Liver (tissue), 9 donors: ENCODE results near the gene CRABP2. TPM values are rescaled to one million over a fixed set of nuclear protein-coding genes. Genes with fewer than 3 reads are reported as not detected.
A peak's percentile ranks its signal among the peaks of the same experiment; 100 is the strongest.

ENCODE experiments used
- DNase-seq: peaks from one replicate; pipeline ENCODE4 v3.0.0-alpha.2; 2017; ENCODE audit warnings: low spot score
- H3K27ac ChIP-seq, 2 donors: one replicate each; pipeline ENCODE4 v1.7.0; 2013; ENCODE audit warnings: inconsistent platforms in 2 of 2, low read length in 2 of 2, control low read depth in 1 of 2, low read depth in 1 of 2, mild to moderate bottlenecking in 1 of 2
- H3K27me3 ChIP-seq, 4 donors: one replicate each; pipeline versions ENCODE4 v1.6.1 to v1.7.0; 2013; ENCODE audit warnings: low read length in 3 of 4, inconsistent platforms in 1 of 4, mild to moderate bottlenecking in 1 of 4, moderate library complexity in 1 of 4; ENCODE audit not compliant: control insufficient read depth in 4 of 4, insufficient read depth in 4 of 4
- H3K36me3 ChIP-seq, 4 donors: one replicate each; pipeline versions ENCODE4 v1.6.1 to v1.7.0; 2013; ENCODE audit warnings: low read length in 3 of 4, mild to moderate bottlenecking in 3 of 4, low read depth in 1 of 4, moderate library complexity in 1 of 4; ENCODE audit not compliant: control insufficient read depth in 4 of 4, insufficient read depth in 3 of 4
- H3K4me1 ChIP-seq, 4 donors: one replicate each; pipeline versions ENCODE4 v1.6.1 to v1.7.0; 2013; ENCODE audit warnings: low read length in 3 of 4, mild to moderate bottlenecking in 3 of 4, moderate library complexity in 1 of 4; ENCODE audit not compliant: control insufficient read depth in 4 of 4, insufficient read depth in 4 of 4
- H3K4me3 ChIP-seq, 3 donors: one replicate each; pipeline versions ENCODE4 v1.6.1 to v1.7.0; 2013; ENCODE audit warnings: low read length in 3 of 3, control low read depth in 1 of 3, low read depth in 1 of 3, mild to moderate bottlenecking in 1 of 3
- H3K9ac ChIP-seq, 2 donors: one replicate each; pipeline ENCODE4 v1.7.0; 2013; ENCODE audit warnings: low read length in 2 of 2, mild to moderate bottlenecking in 2 of 2, moderate library complexity in 2 of 2, control low read depth in 1 of 2, low read depth in 1 of 2
- H3K9me3 ChIP-seq, 4 donors: one replicate each; pipeline versions ENCODE4 v1.6.1 to v1.7.0; 2013; ENCODE audit warnings: low read length in 3 of 4; ENCODE audit not compliant: control insufficient read depth in 4 of 4
- ATF3 ChIP-seq: IDR thresholded peaks from 2 replicates; pipeline ENCODE4 v1.6.1; 2016; ENCODE audit warnings: antibody characterized with exemption
- EGR1 ChIP-seq, 2 donors: IDR thresholded peaks; 2 replicates each; pipeline ENCODE4 v1.6.1; 2016 to 2018; ENCODE audit warnings: antibody characterized with exemption in 2 of 2, low read depth in 2 of 2
- FOXA1 ChIP-seq: IDR thresholded peaks from 2 replicates; pipeline ENCODE4 v1.6.1; 2016; ENCODE audit warnings: antibody characterized with exemption
- FOXA2 ChIP-seq: IDR thresholded peaks from 2 replicates; pipeline ENCODE4 v1.6.1; 2016; ENCODE audit warnings: antibody characterized with exemption
- GABPA ChIP-seq, 2 donors: IDR thresholded peaks in 1 of 2; conservative IDR thresholded peaks in 1 of 2; 2 replicates each; pipeline ENCODE4 v1.6.1; 2016; ENCODE audit warnings: antibody characterized with exemption in 2 of 2, mild to moderate bottlenecking in 1 of 2, moderate library complexity in 1 of 2
- HNF4A ChIP-seq, 2 donors: conservative IDR thresholded peaks; 2 replicates each; pipeline ENCODE4 v1.6.1; 2016; ENCODE audit warnings: antibody characterized with exemption in 2 of 2, mild to moderate bottlenecking in 2 of 2
- HNF4G ChIP-seq: IDR thresholded peaks from 2 replicates; pipeline ENCODE4 v1.6.1; 2016; ENCODE audit warnings: antibody characterized with exemption
- JUND ChIP-seq, 2 donors: IDR thresholded peaks; 2 replicates each; pipeline ENCODE4 v1.6.1; 2016; ENCODE audit warnings: antibody characterized with exemption in 2 of 2
- MAX ChIP-seq: IDR thresholded peaks from 2 replicates; pipeline ENCODE4 v1.6.1; 2016; ENCODE audit warnings: antibody characterized with exemption
- NR2F2 ChIP-seq: IDR thresholded peaks from 2 replicates; pipeline ENCODE4 v1.6.1; 2016; ENCODE audit warnings: antibody characterized with exemption
- RAD21 ChIP-seq, 2 donors: IDR thresholded peaks; 2 replicates each; pipeline ENCODE4 v1.6.1; 2016; ENCODE audit warnings: antibody characterized with exemption in 2 of 2, mild to moderate bottlenecking in 2 of 2
- REST ChIP-seq: IDR thresholded peaks from 2 replicates; pipeline ENCODE4 v1.6.1; 2016; ENCODE audit warnings: antibody characterized with exemption, mild to moderate bottlenecking
- RXRA ChIP-seq, 2 donors: IDR thresholded peaks; 2 replicates each; pipeline ENCODE4 v1.6.1; 2017 to 2018; ENCODE audit warnings: antibody characterized with exemption in 2 of 2, mild to moderate bottlenecking in 1 of 2
- SP1 ChIP-seq: IDR thresholded peaks from 2 replicates; pipeline ENCODE4 v1.6.1; 2018; ENCODE audit warnings: antibody characterized with exemption, mild to moderate bottlenecking
- TAF1 ChIP-seq: conservative IDR thresholded peaks from 2 replicates; pipeline ENCODE4 v1.6.1; 2016; ENCODE audit warnings: antibody characterized with exemption, mild to moderate bottlenecking
- YY1 ChIP-seq: IDR thresholded peaks from 2 replicates; pipeline ENCODE4 v1.6.1; 2016; ENCODE audit warnings: antibody characterized with exemption, mild to moderate bottlenecking
- ZBTB33 ChIP-seq: IDR thresholded peaks from 2 replicates; pipeline ENCODE4 v1.6.1; 2016; ENCODE audit warnings: antibody characterized with exemption
- WGBS: extraction: QIAGEN DNeasy Blood & Tissue Kit; methylation state at CpG from one replicate; pipeline ENCODE4 v1.1.7; 2013; 5-methylcytosine and 5-hydroxymethylcytosine counted together
- polyA plus RNA-seq, 2 donors: library from polyadenylated mRNA; stranded (reverse) in 1 of 2; unstranded in 1 of 2; fragments of 200-250 nt in 1 of 2; fragments of >200 nt in 1 of 2; fragmentation: Nextera tagmentation in 1 of 2; extraction: Ambion mirVana in 1 of 2; gene quantifications; one replicate each; pipeline versions ENCODE4 v1.2.1 to v1.2.3, GENCODE V29; 2013 to 2015
- total RNA-seq, 2 donors: library from RNA; depleted of rRNA; stranded (reverse); fragments of >200 nt; gene quantifications; one replicate each; pipeline ENCODE4 v1.2.3, GENCODE V29; 2014
- TF ChIP-seq, protein P1 (sequence below): fragments of 150-350 bp; IDR thresholded peaks from 2 replicates; pipeline ENCODE4 v1.5.1; 2017; ENCODE audit warnings: improper control_type of control experiment, low read depth, low read length; ENCODE audit not compliant: missing input control
- donor health status: healthy.
- donor health status: healthy.
- donor health status: healthy.
- donor health status: healthy.
- donor health status: healthy.

Gene CRABP2
- total and polyA plus RNA-seq, 4 donors: 0.14 to 0.22 TPM; not detected in 2

GRCh38 chr1:156746728-156747631, 41.6 kb upstream of the CRABP2 start:
- peak; percentile 86 for DNase-seq
- WGBS: under 1% methylated on average over 27 of the region's 29 CpGs
- Histone ChIP-seq H3K4me3 (peak overlapping the region; percentile 77 to 92 (median 86)), H3K9ac (peak overlapping the region; percentile 93 to 97), H3K9me3 (no peaks in the 10 kb centered on the region), H3K36me3 (peaks cover 5 to 22% (median 18%) of the 10 kb centered on the region in 4 donors), H3K4me1 (peaks cover 3 to 48% (median 42%) of the 10 kb centered on the region in 4 donors), H3K27me3 (no peaks in the 10 kb centered on the region), H3K27ac (peak overlapping the region; percentile 96 to 97)
- TF ChIP-seq GABPA (IDR thresholded peaks at IDR 0.05 in 1 of 2, conservative IDR thresholded peaks at IDR 0.05 in 1 of 2): peak in 1 of 2 donors; percentile 71
- peak; percentile 31 for TF ChIP-seq NR2F2
- TF ChIP-seq RAD21 (IDR thresholded peaks at IDR 0.05): no peak
- TF ChIP-seq, protein P1, sequence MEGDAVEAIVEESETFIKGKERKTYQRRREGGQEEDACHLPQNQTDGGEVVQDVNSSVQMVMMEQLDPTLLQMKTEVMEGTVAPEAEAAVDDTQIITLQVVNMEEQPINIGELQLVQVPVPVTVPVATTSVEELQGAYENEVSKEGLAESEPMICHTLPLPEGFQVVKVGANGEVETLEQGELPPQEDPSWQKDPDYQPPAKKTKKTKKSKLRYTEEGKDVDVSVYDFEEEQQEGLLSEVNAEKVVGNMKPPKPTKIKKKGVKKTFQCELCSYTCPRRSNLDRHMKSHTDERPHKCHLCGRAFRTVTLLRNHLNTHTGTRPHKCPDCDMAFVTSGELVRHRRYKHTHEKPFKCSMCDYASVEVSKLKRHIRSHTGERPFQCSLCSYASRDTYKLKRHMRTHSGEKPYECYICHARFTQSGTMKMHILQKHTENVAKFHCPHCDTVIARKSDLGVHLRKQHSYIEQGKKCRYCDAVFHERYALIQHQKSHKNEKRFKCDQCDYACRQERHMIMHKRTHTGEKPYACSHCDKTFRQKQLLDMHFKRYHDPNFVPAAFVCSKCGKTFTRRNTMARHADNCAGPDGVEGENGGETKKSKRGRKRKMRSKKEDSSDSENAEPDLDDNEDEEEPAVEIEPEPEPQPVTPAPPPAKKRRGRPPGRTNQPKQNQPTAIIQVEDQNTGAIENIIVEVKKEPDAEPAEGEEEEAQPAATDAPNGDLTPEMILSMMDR: peak; percentile 15
- TF ChIP-seq HNF4G: peak; percentile 83
- TF ChIP-seq ATF3: no peak
- peak in 1 of 2 donors; percentile 31 for TF ChIP-seq EGR1 (IDR thresholded peaks at IDR 0.05; ENCODE audit: low read depth in 2 of 2)
- TF ChIP-seq FOXA2: no peak
- TF ChIP-seq SP1: peak; percentile 76
- no peak for TF ChIP-seq FOXA1
- TF ChIP-seq MAX: peak; percentile 73
- TF ChIP-seq HNF4A (conservative IDR thresholded peaks at IDR 0.05): peak; percentile 95
- TF ChIP-seq RXRA (IDR thresholded peaks at IDR 0.05): peak; percentile 29 to 35
- TF ChIP-seq REST: no peak
- peak; percentile 95 for TF ChIP-seq YY1
- TF ChIP-seq TAF1: no peak
- TF ChIP-seq ZBTB33: no peak
- TF ChIP-seq JUND (IDR thresholded peaks at IDR 0.05): peak in 1 of 2 donors; percentile 58
